Breast epithelium (tissue), 4 donors: ENCODE data around the gene UBE2H. TPM values are rescaled to one million over a fixed set of nuclear protein-coding genes. Genes with fewer than 3 reads are reported as not detected.
"Not testable (repeated sequence)": the region's sequence is repeated elsewhere in the genome, so short reads cannot be mapped to it uniquely, and the experiment has no call there.

Experiments
- DNase-seq, 2 donors: peaks; one replicate each; pipeline ENCODE4 v3.0.0-alpha.2; 2019; ENCODE audit warnings: low spot score in 2 of 2
- H3K27ac ChIP-seq, 2 donors: fragments of 200-600 bp; sonication (generic) in 1 of 2; one replicate each; pipeline ENCODE4 v1.5.1; 2016 to 2019; ENCODE audit warnings: mild to moderate bottlenecking in 1 of 2
- H3K27me3 ChIP-seq, 2 donors: fragments of 200-600 bp; sonication (generic) in 1 of 2; one replicate each; pipeline versions ENCODE4 v1.5.1 to v1.6.0; 2017 to 2019; ENCODE audit warnings: control low read depth in 1 of 2, mild to moderate bottlenecking in 1 of 2
- H3K36me3 ChIP-seq: fragments of 200-600 bp; one replicate; pipeline ENCODE4 v1.5.1; 2019
- H3K4me1 ChIP-seq, 2 donors: fragments of 200-600 bp; sonication (generic); one replicate each; pipeline ENCODE4 v1.5.1; 2016 to 2019; ENCODE audit warnings: control low read depth in 1 of 2
- H3K4me3 ChIP-seq, 3 donors: fragments of 200-600 bp; sonication (generic); 1 replicate in 2 of 3; 2 replicates in 1 of 3; pipeline ENCODE4 v1.5.1; 2016 to 2019; ENCODE audit warnings: mild to moderate bottlenecking in 3 of 3, moderate library complexity in 2 of 3
- H3K9me3 ChIP-seq, 2 donors: fragments of 200-600 bp; sonication (generic) in 1 of 2; one replicate each; pipeline ENCODE4 v1.5.1; 2016 to 2019; ENCODE audit warnings: control low read depth in 1 of 2
- CTCF ChIP-seq, 3 donors: fragments of 450-650 bp; IDR thresholded peaks; one replicate each; pipeline ENCODE4 v1.5.1; 2016 to 2017; ENCODE audit warnings: antibody characterized with exemption in 3 of 3, mild to moderate bottlenecking in 3 of 3, moderate library complexity in 3 of 3
- POLR2A ChIP-seq: fragments of 450-650 bp; IDR thresholded peaks from one replicate; pipeline ENCODE4 v1.6.1; 2016; ENCODE audit warnings: antibody characterized with exemption, mild to moderate bottlenecking, moderate library complexity
- POLR2AphosphoS5 ChIP-seq, 3 donors: sonication (generic); formaldehyde crosslinking; IDR thresholded peaks; one replicate each; pipeline ENCODE4 v1.6.1; 2017; ENCODE audit warnings: antibody characterized with exemption in 3 of 3
- intact Hi-C: fragments of 100-400 bp; cut with DNase I; formaldehyde crosslinking; loops from one replicate; pipeline ENCODE4 v1.15.1; 2023; ENCODE audit warnings: low total_unique reads
- total RNA-seq, 3 donors: library from RNA; depleted of rRNA; stranded (reverse); fragments of >200 nt; gene quantifications; one replicate each; pipeline ENCODE4 v1.1.0, GENCODE V29; 2016

UBE2H gene
- total RNA-seq, 3 donors from 2014 or later, result 81.8 to 124 (median 114) TPM

- intact Hi-C loops, result no loop called here
- DNase-seq, result no peak
- Histone ChIP-seq H3K4me3 (no peak overlapping the region), H3K27ac (peak overlapping the region in 1 of 2 donors; percentile 3), H3K36me3 (no peaks in the 10 kb centered on the region), H3K9me3 (no peaks in the 10 kb centered on the region), H3K27me3 (no peaks in the 10 kb centered on the region), H3K4me1 (no peaks in the 10 kb centered on the region)
- TF ChIP-seq CTCF (IDR thresholded peaks at IDR 0.05), result no peak
- no peak for TF ChIP-seq POLR2A
- TF ChIP-seq POLR2AphosphoS5 (IDR thresholded peaks at IDR 0.05), result no peak
These were observed 54.1 kb downstream of the UBE2H start for GRCh38 chr7:129898502-129899160.

- no peak for DNase-seq
- TF ChIP-seq CTCF (IDR thresholded peaks at IDR 0.05), result no peak
- no peak for TF ChIP-seq POLR2A
- peak overlapping the region in 1 of 2 donors; percentile 3 for H3K27ac ChIP-seq
- no peaks in the 10 kb centered on the region for H3K4me1 ChIP-seq
- intact Hi-C loops, result no loop called here
- no peaks in the 10 kb centered on the region for H3K9me3 ChIP-seq
- H3K27me3 ChIP-seq, result no peaks in the 10 kb centered on the region
- no peak overlapping the region for H3K4me3 ChIP-seq
- no peaks in the 10 kb centered on the region for H3K36me3 ChIP-seq
These were observed 54.8 kb downstream of the UBE2H start for GRCh38 chr7:129898007-129898406.

GRCh38 chr7:129896568-129897382 lies 56.0 kb downstream of the UBE2H start:
- no peaks in the 10 kb centered on the region for H3K4me1 ChIP-seq
- no peak overlapping the region for H3K4me3 ChIP-seq
- H3K27ac ChIP-seq, result no peak overlapping the region
- DNase-seq, result no peak
- TF ChIP-seq POLR2AphosphoS5 (IDR thresholded peaks at IDR 0.05) (no peak), CTCF (IDR thresholded peaks at IDR 0.05) (no peak), POLR2A (no peak)
- intact Hi-C loops, result no loop called here
- H3K9me3 ChIP-seq, result no peaks in the 10 kb centered on the region
- H3K27me3 ChIP-seq, result no peaks in the 10 kb centered on the region
- no peaks in the 10 kb centered on the region for H3K36me3 ChIP-seq

DNA sequence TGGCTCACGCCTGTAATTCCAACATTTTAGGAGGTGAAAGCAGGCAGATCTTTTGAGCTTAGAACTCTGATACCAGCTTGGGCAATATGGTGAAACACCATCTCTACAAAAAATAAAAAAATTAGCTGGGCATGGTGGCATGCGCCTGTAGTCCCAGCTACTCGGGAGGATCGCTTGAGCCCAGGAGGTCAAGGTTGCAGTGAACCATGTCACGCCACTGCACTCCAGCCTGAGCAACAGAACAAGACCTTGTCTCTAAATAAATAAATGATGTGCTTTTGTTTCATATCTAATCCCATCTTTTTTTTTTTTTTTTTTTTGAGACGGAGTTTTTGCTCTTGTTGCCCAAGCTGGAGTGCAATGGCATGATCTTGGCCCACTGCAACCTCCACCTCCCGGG lies 58.6 kb downstream of the UBE2H start:
- DNase-seq, H3K36me3 ChIP-seq, H3K9me3 ChIP-seq, H3K27ac ChIP-seq, H3K27me3 ChIP-seq, H3K4me3 ChIP-seq, intact Hi-C loops, H3K4me1 ChIP-seq: not testable (repeated sequence)

GRCh38 chr7:129890090-129890489 lies 62.7 kb downstream of the UBE2H start:
- TF ChIP-seq CTCF (IDR thresholded peaks at IDR 0.05) (no peak), POLR2A (no peak), POLR2AphosphoS5 (IDR thresholded peaks at IDR 0.05) (no peak)
- Histone ChIP-seq H3K27me3 (no peaks in the 10 kb centered on the region), H3K9me3 (no peaks in the 10 kb centered on the region), H3K27ac (peak overlapping the region in 1 of 2 donors; percentile 0), H3K4me1 (no peaks in the 10 kb centered on the region), H3K36me3 (no peaks in the 10 kb centered on the region), H3K4me3 (no peak overlapping the region)
- intact Hi-C loops, result no loop called here
- DNase-seq, result no peak
